ENCODE results near the gene MBP.

The MBP gene

DNA sequence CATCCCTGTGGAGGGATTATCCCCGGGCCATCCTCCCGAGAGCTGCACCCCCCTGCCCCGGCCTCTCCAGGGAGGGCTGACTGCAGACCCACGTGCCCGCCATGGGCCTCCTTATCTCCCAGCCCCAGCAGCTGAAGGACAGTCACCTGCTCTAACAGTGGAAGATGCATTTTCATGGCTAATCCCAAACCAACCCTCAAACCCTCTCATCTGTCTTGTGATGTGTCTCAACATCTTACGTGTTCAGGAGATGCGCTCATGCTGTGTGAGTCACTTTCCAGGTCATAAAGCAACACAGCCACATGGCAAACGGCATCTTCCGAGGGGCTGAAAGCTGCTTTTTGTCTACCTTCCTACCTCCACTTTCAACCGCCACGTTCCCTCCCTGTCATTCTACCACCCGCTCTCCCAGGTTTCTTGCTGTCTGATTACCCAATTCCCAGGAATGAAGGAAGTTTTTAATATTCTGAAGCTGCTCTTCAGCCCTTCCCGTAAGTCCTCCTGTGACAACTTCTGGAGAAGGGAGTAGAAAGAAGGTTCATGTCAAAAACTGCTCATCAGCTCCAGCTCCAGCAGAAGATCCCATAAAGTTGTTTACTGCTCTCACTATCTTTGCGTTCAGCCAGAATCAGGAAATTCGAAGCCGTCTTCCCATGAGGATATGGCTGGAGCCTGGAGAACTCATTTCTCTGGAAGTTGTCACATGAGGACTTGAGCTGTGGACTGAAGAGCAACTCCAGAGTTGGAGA, 54.5 kb downstream of the MBP start:
- no peak for DNase-seq

DNA sequence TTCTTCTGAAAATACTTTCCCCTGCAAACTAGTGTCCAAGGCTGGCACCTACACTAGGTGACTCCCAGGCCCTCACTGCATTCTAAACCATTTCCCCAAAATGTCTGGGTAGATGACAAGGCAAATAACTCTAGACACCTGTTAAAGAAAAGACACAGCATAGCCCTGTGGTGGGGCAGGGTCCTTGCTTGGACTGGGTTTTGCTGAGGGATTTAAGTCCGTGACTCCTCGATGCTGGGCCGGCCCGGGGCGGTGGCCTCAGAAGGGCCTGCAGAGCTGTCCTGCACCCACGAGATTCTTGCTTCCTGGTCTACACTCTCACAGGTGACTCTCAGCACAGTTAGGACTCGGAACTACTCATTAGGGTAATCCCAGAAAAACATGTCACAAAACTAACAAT, 55.2 kb downstream of the MBP start:
- DNase-seq: no peak

DNA sequence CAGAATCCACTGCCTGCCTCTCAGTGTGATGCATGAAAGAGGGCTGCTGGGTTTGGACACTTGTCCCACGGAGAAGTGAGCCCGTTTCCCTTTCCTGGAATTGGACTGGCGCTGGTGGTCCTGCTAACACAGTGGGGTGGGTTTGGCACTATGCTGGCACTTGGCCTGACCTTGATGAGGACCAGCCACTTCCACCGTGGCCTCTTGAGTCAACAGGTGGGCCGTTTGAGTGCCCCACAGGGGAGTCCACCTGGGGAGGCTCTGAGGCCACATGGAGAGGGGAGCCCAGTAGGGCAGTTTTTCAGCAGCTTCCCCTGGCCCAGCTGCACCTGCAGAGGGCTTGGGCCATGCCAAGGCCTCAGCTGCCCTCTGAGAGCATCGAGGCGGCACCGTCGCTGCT, 56.5 kb downstream of the MBP start:
- DNase-seq: no peak

DNA sequence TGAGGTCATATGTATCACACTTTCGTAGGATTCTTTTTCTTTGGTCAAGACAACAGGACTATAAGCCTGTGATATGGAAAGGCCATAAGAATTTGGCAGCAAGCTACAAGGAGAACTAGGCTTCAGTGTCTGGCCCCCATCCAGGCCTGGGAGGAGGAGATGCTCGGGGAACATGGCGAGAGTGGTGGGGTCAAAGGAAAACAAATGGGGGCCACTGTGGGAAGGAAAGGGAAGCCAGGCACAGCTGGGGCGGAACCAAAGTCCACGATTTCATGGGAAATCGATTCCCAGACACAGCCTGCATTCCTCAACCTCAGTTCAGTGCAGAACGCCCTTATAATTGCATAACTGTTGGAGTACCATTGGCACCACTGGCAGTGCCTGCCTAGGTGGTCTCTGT, 58.2 kb downstream of the MBP start:
- DNase-seq: no peak

DNA sequence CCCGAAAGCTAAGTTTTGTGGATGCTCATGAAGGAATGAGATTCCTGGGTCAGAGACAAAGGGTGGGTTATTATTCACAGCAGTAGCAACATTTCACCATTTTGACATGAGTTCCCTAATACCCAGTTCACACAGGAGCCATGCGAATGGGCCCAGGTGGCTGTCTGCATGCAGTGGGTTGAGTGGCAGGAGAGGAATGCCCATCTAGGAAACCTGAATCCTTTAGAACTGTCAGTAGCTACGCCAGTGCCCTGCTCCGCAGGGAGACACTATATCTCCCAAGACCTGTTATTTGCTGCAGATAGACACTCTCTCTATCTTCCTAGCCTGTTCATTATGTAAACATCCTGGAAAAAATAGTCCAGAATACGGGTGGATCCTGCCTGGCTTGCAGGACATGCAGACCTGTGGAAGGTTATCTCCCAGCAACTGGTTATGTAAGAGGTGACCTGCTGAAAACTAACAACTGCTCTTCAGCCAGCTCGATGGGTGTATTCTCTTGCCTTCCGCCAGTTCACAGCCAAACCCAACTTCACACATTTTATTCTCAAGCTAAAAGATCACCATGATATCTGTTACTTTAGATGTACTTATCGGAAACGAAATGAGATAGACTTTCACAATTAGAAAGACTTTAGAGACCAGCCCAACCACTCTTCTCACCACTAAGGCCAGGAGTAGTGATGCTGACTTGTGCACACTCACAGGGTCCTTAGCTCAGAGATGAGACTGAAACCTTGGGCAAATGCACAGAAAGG, 59.1 kb downstream of the MBP start:
- DNase-seq: no peak

DNA sequence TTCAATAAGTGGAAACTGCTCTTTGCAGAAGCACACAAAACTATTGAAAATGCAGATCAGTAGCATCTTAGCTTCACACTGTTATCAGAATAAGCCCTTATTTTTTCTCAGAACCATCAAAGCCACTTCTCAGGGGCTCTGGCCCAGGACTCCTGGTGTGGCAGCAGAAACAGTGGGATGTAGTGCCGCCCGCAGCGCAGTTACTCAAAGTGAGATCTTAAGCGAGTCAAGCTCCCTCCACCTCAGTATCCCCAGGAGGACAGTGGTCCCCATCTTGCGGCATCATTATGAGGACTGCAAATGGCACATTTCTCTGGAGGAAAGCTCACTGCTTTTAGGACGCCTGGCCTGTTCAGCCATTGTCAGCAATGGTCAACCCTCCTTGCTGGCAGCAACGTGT, 60.0 kb downstream of the MBP start:
- no peak for DNase-seq

DNA sequence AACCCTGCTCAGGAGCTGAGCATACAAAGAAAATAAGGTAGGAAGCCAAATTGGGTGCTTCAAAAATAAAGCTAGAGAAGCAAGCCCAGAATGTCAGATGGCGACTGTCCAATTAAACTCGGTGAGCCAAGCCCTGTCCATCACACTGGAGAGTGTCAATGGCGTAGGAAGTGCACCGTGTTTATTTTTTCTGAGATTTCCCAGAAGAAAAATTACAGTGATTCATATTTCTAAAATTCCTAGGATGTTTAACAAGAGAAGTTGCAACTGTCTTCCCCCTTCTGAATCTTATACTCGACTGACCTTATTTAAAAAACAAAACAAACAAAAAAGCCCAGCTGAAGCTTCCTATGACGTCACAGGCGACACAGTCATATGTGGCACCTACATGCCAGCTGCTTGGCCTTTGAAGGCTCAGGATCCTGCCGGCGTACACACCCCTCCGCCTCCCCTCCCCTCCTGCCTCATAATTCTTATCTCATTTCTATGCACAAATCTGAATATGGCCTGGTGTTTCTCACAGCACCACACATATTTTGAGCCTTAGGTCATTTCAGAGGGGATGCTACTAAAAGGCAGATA, 60.8 kb downstream of the MBP start:
- no peak for DNase-seq

DNA sequence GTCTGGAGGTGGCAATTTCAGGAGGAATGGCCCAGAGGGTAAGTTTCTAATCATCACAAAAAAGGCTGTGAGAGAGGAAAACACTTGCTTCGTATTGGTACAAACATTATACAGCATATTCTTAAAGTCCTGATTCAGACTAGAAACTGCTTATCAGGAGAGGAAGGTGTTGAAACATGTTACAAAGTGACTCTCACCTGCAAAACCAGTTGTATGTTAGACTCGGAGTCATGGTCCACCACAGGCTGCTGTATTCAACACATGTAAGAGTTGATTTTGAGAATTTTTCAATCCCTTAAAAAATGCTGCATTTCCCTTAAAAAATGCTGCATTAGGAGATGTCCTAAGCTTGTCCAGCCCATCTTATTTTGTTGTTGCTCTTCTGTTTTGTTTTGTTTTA, 61.5 kb downstream of the MBP start:
- no peak for DNase-seq

DNA sequence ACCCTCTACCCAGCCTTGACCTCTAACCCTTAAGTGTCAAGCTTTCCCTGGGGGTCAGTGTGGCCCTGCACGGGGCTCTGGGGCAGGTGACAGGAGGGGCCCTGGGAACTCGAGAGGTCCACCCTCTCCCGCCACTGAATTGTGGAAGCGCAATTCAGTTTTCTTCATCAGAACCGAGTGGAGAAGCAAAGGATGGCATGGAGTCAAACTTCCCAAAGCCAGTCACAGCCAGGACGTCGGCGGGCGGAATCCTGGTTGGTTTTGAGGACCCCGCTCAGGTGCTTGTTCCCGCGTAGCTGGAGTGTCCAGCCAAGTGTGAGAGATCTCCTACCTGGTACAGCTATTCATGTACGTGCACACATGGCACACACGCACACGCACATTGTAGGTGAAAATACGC, 62.0 kb downstream of the MBP start:
- no peak for DNase-seq

DNA sequence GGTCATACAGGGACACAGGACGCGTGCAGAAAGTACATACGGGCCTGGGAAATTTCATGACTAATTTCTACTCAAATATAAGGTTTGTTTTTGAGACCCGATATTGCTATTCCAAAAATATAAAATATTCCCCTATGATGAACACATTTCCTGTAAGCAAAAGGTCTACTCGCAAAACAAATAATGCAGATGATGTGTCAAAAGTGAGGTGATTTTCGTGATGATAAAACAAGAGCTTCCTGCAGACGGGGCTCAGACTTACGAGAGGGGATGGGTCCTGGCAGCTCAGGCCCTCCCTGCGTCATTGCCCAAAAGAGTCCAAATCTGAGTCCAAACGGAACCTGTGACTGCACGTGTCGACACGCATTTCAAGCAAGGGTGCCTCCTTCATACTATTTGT, 62.7 kb downstream of the MBP start:
- no peak for DNase-seq

DNA sequence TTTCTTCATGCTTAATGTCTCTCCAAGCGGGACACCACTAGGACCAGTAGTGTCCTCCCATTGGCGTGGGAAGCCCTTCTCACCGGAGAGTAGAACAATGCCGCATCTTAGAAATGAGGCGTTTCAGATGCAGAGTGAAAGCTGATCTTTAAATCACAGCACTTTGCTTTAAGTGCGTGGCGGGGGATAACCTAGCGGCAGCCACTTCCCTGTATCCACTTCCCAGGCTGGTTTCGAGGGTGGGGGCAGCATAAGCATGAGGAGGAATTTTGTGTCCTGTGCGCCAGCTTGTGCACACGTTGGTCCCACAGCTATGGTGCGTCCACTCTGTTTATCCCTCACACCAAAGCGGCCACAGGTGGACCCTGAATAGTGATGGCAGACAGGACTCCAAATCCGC, 63.1 kb downstream of the MBP start:
- DNase-seq: no peak

DNA sequence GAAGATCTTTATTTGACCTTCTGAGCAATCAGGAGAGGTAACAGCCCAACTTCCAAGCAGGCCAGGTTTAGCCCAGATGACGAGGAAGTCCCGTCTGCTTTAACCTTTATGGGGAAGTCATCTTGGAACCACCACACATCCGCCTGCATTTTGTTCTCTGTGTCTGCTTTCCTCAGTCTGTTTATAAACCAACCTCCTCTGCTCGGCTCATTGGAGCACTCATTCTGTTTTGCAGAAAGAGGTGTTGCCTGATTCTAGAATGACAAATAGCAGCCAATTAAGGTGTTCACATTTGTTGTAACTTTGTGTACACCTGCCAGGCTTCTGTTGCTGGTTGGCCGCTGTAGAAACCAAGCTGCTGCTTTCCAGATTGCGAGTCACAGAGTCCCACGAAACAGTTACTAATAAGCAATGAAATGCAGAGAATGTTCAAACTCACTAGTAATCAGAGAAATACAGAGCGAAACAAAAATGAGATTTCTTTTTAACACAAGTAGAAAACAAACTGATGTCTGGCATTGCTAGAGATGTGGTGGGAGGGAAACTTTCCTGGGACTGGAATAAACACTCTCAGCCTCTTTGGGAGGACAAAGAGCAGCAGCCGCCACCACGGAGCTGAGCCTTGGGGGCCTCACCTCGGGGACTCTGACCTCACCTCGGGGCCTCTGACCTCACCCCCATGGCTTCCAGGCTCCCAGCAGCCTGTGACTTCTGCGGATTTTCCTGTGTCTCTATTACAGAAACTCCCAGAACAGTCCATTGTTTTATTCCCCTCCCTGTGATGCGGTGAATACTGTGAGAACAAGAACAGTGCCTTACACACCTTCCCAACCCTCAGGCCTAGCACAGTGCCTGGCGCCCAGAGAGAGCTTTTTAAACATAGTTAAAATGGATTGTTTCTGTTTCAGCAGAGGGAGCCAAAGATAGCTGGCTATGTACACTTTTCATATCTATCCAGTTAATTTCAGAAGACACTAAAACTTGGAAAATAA, 64.0 kb downstream of the MBP start:
- no peak for DNase-seq

DNA sequence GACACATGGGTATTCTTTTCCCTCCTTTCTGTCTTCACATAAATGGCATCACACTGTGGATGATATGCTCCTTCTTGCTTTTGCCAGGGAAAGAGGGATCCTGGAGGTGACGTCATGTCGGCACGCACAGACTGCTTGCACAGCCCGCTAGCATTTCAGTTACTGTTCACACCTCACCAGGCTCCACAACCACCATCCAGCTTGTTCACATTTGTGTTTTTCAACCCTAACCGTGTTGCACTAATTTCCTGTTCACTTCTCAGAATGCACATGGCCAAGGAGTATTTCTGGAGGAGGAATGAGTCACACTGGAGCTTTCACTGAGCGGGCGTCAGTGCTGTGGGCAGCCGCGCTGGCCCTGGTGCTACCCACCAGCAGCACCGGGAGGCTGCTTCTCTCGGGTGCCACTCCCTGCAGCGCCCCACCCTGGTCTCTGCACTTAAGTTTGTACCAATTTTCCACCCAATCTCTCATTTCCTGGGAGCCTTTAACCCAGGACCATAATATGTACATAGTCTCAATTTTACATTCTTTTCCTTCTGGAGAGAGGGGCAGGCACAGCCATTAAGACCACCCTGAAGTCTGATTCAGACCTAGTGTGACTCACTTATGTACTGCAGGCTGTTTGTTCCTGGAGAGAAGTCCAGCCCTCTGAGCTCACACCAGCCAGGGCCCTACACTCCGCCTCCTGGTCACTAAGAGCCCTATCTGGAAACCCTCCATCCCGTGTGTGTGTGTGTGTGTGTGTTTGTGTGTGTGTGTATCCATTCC, 65.1 kb downstream of the MBP start:
- DNase-seq: no peak

DNA sequence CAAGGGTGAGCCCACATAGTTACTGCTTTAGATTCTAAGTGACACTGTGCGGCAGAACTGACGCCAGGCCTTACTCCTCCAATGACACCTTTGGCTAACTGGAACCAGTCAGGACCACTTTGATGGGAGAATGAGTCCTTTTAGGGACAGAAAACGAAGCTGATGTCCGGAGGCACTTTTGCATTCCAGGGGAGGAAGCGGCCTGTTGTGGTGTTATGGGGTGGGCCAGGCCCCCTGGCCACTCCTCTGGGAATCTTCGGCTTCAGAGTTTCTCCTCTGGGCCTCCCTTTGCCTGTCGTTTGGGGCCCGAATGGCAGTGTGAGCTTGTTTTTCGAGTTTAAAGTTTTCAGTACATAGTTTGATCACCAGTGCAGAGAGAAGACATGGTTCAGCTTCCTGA, 65.9 kb downstream of the MBP start:
- DNase-seq: no peak

DNA sequence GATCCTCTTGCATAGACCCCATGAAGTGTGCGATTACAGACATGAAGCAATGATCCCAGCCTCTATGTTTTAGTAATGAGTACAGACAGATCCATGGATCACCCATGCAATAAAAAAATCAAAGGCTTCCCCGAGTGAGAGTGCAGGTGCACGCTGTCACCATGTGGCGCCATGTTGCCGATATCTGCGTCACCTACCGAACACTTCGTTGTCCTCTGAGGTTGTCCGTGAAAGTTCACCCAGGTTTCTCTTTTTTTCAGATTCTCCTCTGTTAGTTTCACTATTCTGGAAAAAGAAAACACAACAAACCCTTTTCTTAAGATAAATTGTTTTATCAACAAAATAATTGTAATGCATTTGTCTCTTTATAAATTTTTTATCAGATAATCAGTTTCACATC, 66.5 kb downstream of the MBP start:
- DNase-seq: no peak

DNA sequence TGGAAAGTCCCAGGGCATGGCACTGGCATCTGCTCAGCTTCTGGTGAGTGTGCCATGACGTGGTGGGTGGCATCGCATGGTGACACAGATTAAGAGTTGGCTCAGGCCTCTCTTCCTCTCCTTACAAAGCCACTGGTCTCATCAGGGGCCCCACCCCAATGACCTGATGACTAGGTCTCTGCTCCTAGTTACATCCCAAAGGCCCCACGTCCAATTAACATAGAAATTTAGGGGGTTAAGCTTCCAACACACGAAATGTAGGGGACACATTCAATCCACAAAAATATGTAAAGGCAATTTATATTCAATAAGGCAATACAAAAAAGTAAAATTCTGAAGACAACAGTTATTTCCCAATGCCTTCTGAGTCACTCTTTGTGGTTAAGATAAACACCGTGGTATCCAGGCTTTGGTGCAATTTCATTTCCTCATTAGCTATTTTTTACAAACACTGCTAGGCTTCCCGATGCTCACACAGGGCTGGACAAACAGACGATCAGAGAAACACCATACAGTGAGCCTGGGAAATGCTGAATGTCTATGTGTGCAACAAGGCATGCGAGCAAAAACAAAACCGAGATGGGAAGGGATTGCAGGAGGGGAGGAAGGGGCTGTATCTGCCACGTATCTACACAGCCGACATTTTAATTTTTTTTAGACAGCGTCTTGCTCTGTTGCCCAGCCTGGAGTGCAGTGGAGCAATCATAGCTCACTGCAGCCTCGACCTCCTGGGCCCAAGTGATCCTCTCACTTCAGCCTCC, 67.2 kb downstream of the MBP start:
- no peak for DNase-seq

DNA sequence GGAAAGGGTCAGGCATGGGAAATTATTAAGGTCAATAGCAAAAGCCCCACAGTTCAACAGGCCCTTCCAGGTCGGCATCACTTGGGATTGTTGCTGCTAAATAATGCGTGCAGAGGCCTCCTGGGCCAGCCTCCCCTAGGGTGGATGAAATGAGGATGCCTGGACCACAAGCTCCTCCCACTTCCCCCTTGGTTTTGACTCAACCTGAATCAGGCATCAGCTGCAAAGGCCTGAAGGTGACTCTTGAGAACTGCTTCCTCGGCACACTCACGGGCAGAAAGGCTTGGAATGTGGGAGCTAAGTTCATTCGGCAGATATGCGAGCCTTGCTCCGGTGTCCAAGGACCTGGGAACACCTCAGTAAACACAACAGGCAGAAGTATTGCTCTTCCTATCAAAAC, 69.3 kb downstream of the MBP start:
- DNase-seq: no peak

DNA sequence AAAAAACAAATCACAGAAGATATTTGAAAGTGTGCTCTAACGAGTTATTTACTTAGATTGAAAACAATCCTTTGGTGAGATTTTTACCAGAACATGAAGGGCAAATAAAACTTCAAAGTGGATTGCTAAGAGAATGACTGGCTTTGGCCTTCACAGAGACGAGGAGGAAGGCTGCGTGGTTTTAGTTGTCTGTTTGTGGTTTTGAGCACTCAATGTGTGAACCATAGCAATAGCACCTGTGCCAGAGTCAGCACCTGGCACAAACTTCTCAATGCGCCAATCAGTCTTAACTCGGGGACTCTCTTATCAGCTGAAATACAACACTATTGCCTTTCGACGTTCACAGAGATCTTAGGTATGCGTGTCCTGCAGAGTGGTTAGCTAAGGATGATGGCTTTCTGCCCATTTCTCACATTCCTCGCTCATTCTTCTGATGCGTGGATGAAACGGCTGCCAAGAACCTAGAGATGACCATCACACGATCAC, 70.0 kb downstream of the MBP start:
- no peak for DNase-seq

DNA sequence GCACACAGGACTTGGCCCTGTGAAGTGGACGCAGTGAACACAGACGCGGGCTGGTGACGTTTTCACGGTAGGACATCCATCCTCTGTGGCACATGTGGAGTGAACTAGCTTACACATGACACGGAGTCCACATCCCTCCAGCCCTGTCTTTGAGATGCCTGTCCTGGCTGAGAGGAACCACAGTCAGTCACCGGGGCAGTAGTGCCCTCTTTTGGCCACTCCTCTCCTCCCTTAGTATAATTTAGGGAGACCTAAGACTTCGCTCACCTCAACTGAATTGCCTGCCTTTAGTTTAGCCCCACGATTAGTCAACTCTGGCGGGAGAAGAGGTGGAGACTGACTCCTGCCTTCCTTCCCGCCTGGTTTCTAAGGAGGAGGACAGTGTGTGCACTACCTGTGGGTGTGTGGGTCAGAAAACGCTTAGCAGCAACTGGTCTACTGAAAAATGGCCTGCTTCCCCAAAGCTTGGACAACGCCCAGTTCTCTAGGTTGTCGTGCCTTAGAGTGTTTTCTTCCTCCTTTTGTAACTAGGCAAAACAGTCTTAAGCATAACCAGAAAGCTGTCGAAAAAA, 70.6 kb downstream of the MBP start:
- DNase-seq: peak; percentile 21

DNA sequence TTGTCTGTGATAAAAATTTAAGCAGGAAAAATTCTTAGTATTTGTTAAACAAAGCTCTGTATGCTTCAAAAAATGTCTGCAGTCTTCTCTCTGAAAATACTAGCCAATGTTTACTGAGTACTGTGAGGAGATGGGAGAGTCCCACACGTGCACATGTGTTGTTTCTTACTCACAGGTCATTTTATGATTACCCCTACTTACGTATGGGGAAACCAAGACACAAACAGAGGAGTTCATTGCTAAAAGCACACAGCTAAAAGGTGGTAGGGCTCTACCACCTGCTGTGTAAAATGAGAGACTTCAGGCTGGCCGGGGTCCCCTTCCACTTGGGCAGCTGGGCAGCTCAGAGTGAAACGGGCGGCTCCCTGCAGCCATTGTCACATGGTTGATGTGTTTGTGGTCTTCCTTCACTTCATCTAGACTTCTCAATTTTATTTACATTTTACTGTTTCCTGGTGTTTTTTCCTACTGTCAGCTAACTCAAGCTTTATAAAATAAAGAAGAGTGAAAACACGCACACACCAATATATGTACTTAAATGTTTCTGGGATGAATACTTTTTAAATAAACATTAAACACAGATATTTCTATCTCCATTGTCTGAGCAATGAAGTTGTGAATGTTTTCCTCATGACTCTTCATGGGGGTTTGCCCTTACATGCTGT, 71.2 kb downstream of the MBP start:
- DNase-seq: no peak
